Right atrium auricular region (tissue), 2 donors: ENCODE measurements around the gene RALA. TPM values are rescaled to one million over a fixed set of nuclear protein-coding genes. Genes with fewer than 3 reads are reported as not detected.

Experiments
- DNase-seq: peaks from one replicate; pipeline ENCODE4 v3.0.0-alpha.2; 2019; ENCODE audit warnings: low spot score
- H3K27ac ChIP-seq, 2 donors: fragments of 200-600 bp; sonication (generic); 1 replicate in 1 of 2; 2 replicates in 1 of 2; pipeline ENCODE4 v1.5.1; 2016 to 2019
- H3K27me3 ChIP-seq, 2 donors: fragments of 200-600 bp; sonication (generic); one replicate each; pipeline versions ENCODE4 v1.5.1 to v1.6.0; 2017 to 2019
- H3K36me3 ChIP-seq: fragments of 200-600 bp; sonication (generic); one replicate; pipeline ENCODE4 v1.5.1; 2016
- H3K4me1 ChIP-seq, 2 donors: fragments of 200-600 bp; sonication (generic); one replicate each; pipeline versions ENCODE4 v1.5.1 to v1.6.0; 2017 to 2019
- H3K4me3 ChIP-seq, 2 donors: fragments of 200-600 bp; sonication (generic); 1 replicate in 1 of 2; 2 replicates in 1 of 2; pipeline ENCODE4 v1.5.1; 2017 to 2019; ENCODE audit warnings: mild to moderate bottlenecking in 1 of 2, moderate library complexity in 1 of 2
- H3K9me3 ChIP-seq, 2 donors: fragments of 200-600 bp; sonication (generic); one replicate each; pipeline ENCODE4 v1.5.1; 2019
- CTCF ChIP-seq, 2 donors: fragments of 200-600 bp; sonication (generic); IDR thresholded peaks; one replicate each; pipeline ENCODE4 v1.5.1; 2019; ENCODE audit warnings: antibody characterized with exemption in 2 of 2
- total RNA-seq, 2 donors: library from RNA; depleted of rRNA; stranded (reverse); fragments of >200 nt; gene quantifications; one replicate each; pipeline ENCODE4 v1.1.0, GENCODE V29; 2016

RALA gene
- total RNA-seq: 10 to 100 TPM; 13.2 to 14.0 TPM

GRCh38 chr7:39623047-39623731, at the start of gene RALA:
Gene RALA (plus strand): TSS chr7:39623572. CDS start chr7:39686668, 63,096 bp downstream.
- peak; percentile 90 for DNase-seq
- no peak for TF ChIP-seq CTCF (IDR thresholded peaks at IDR 0.05)
- no peaks in the 10 kb centered on the region for H3K27me3 ChIP-seq
- peak within 1 kb of the TSS; percentile 92 to 94 for H3K27ac ChIP-seq
- H3K36me3 ChIP-seq: no peaks in the 10 kb centered on the region
- peak within 1 kb of the TSS; percentile 79 to 89 for H3K4me3 ChIP-seq
- peaks cover 0 to 46% of the 10 kb centered on the region in 2 donors for H3K4me1 ChIP-seq
- no peaks in the 10 kb centered on the region for H3K9me3 ChIP-seq

GRCh38 chr7:39574673-39575349, 48.6 kb upstream of the RALA start:
- Histone ChIP-seq H3K4me1 (no peaks in the 10 kb centered on the region), H3K36me3 (peaks cover 28% of the 10 kb centered on the region), H3K27me3 (no peaks in the 10 kb centered on the region), H3K27ac (no peak overlapping the region), H3K9me3 (no peaks in the 10 kb centered on the region), H3K4me3 (no peak overlapping the region)
- DNase-seq: no peak
- TF ChIP-seq CTCF (IDR thresholded peaks at IDR 0.05): no peak

- no peak for TF ChIP-seq CTCF (IDR thresholded peaks at IDR 0.05)
- Histone ChIP-seq H3K9me3 (no peaks in the 10 kb centered on the region), H3K27me3 (no peaks in the 10 kb centered on the region), H3K36me3 (peaks cover 14% of the 10 kb centered on the region), H3K4me1 (no peaks in the 10 kb centered on the region), H3K27ac (no peak overlapping the region), H3K4me3 (no peak overlapping the region)
- no peak for DNase-seq
Observed at GRCh38 chr7:39577229-39577874, 46.0 kb upstream of the RALA start.

GRCh38 chr7:39580149-39580874, 43.1 kb upstream of the RALA start:
- peaks cover 8% of the 10 kb centered on the region for H3K36me3 ChIP-seq
- no peaks in the 10 kb centered on the region for H3K9me3 ChIP-seq
- peak; percentile 60 to 87 for TF ChIP-seq CTCF (IDR thresholded peaks at IDR 0.05)
- no peaks in the 10 kb centered on the region for H3K4me1 ChIP-seq
- no peak overlapping the region for H3K4me3 ChIP-seq
- H3K27ac ChIP-seq: no peak overlapping the region
- peak; percentile 80 for DNase-seq
- no peaks in the 10 kb centered on the region for H3K27me3 ChIP-seq

GRCh38 chr7:39582536-39582935, 40.8 kb upstream of the RALA start:
- DNase-seq: no peak
- no peak for TF ChIP-seq CTCF (IDR thresholded peaks at IDR 0.05)
- no peaks in the 10 kb centered on the region for H3K27me3 ChIP-seq
- H3K4me3 ChIP-seq: no peak overlapping the region
- H3K27ac ChIP-seq: no peak overlapping the region
- H3K4me1 ChIP-seq: no peaks in the 10 kb centered on the region
- H3K36me3 ChIP-seq: peaks cover 8% of the 10 kb centered on the region
- no peaks in the 10 kb centered on the region for H3K9me3 ChIP-seq
